NCI-H2196 (cell line): Measurements from ENCODE around the gene BABAM2.

Experiments
- DNase-seq: peaks from one replicate; lab custom pipeline; 2025; ENCODE audit not compliant: unreplicated experiment; lab: John Stamatoyannopoulos, UW

Gene BABAM2

GRCh38 chr2:28271231-28271918 is 380.8 kb downstream of the BABAM2 start:
- no peak for DNase-seq

GRCh38 chr2:28271919-28272250 is 381.4 kb downstream of the BABAM2 start:
- no peak for DNase-seq

GRCh38 chr2:28273751-28274150 is 383.2 kb downstream of the BABAM2 start:
- DNase-seq = no peak

- DNase-seq = no peak
Measured at GRCh38 chr2:28274911-28275685, 384.6 kb downstream of the BABAM2 start.

GRCh38 chr2:28276076-28276618 is 385.6 kb downstream of the BABAM2 start:
- DNase-seq = peak; percentile 30

GRCh38 chr2:28276807-28277206 is 386.3 kb downstream of the BABAM2 start:
- DNase-seq = no peak

GRCh38 chr2:28277466-28277865 is 386.9 kb downstream of the BABAM2 start:
- DNase-seq = peak; percentile 21

GRCh38 chr2:28279371-28279770 is 388.8 kb downstream of the BABAM2 start:
- no peak for DNase-seq

- DNase-seq = no peak
Measured at GRCh38 chr2:28280619-28281018, 390.1 kb downstream of the BABAM2 start.

- no peak for DNase-seq
Measured at GRCh38 chr2:28281739-28282138, 391.2 kb downstream of the BABAM2 start.

GRCh38 chr2:28282248-28282647 is 391.7 kb downstream of the BABAM2 start:
- no peak for DNase-seq

GRCh38 chr2:28282861-28283646 is 392.5 kb downstream of the BABAM2 start:
- no peak for DNase-seq

- DNase-seq = no peak
Measured at GRCh38 chr2:28283861-28284260, 393.3 kb downstream of the BABAM2 start.

GRCh38 chr2:28286678-28287077 is 396.1 kb downstream of the BABAM2 start:
- no peak for DNase-seq

GRCh38 chr2:28287256-28287915 is 396.9 kb downstream of the BABAM2 start:
- no peak for DNase-seq

- no peak for DNase-seq
Measured at GRCh38 chr2:28288620-28289019, 398.1 kb downstream of the BABAM2 start.

- no peak for DNase-seq
Measured at GRCh38 chr2:28291811-28292440, 401.4 kb downstream of the BABAM2 start.

GRCh38 chr2:28292491-28292890 is 402.0 kb downstream of the BABAM2 start:
- no peak for DNase-seq

- DNase-seq = no peak
Measured at GRCh38 chr2:28293416-28293815, 402.9 kb downstream of the BABAM2 start.

- DNase-seq = no peak
Measured at GRCh38 chr2:28294451-28294850, 403.9 kb downstream of the BABAM2 start.

GRCh38 chr2:28296243-28296642 is 405.7 kb downstream of the BABAM2 start:
- DNase-seq = no peak
